GM12878 (cell line): ENCODE data around the gene ACCS.

Source experiments
- ATF3 ChIP-seq: IDR thresholded peaks from 2 replicates; pipeline ENCODE4 v1.6.1; 2011; ENCODE audit warnings: low read depth, mild to moderate bottlenecking, low read length, moderate library complexity, borderline replicate concordance; ENCODE audit errors: extremely low read depth
- CTCF ChIP-seq, 3 experiments: IDR thresholded peaks in 2 of 3; conservative IDR thresholded peaks in 1 of 3; 2 replicates each; pipeline ENCODE4 v1.5.1; 2011; ENCODE audit warnings: low read depth in 3 of 3, low read length in 3 of 3, mild to moderate bottlenecking in 3 of 3, control low read depth in 2 of 3, moderate library complexity in 2 of 3, inconsistent platforms in 1 of 3, mixed read lengths in 1 of 3; ENCODE audit not compliant: control insufficient read depth in 2 of 3, insufficient read depth in 1 of 3; ENCODE audit errors: extremely low read depth in 1 of 3
- JUND ChIP-seq: IDR thresholded peaks from 2 replicates; pipeline ENCODE4 v1.6.1; 2012; ENCODE audit warnings: low read depth, mild to moderate bottlenecking, low read length, improper control_type of control experiment, moderate library complexity
- SIN3A ChIP-seq: IDR thresholded peaks from 2 replicates; pipeline ENCODE4 v1.6.1; 2012; ENCODE audit warnings: low read depth, low read length, improper control_type of control experiment
- SIX5 ChIP-seq: IDR thresholded peaks from 2 replicates; pipeline ENCODE4 v1.6.1; 2011; ENCODE audit warnings: mild to moderate bottlenecking, low read depth, low read length, moderate library complexity; ENCODE audit not compliant: severe bottlenecking
- YY1 ChIP-seq: IDR thresholded peaks from 2 replicates; pipeline ENCODE4 v1.6.1; 2011; ENCODE audit warnings: low read depth, mild to moderate bottlenecking, low read length
- ZNF274 ChIP-seq: IDR thresholded peaks from one replicate; pipeline ENCODE4 v1.8.0; 2011; ENCODE audit not compliant: insufficient read length, insufficient read depth

DNA sequence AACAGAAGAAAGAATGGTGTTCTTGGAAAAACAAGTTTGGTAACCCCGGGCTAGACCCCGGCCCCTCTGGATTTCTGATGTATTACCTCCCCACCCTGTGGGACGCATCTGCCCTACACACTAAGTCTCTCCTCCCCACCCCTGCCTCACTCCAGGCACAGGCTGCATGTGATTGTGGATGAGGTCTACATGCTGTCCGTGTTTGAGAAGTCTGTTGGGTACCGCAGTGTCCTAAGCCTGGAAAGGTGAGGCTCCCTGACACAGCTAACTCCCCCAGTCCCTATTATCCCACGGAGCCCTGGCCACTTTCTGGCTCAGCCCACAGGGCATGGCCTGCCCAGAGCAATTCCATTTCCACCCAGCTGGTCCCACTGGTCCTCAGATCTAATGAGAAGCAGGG, 13.3 kb downstream of the ACCS start:
- TF ChIP-seq SIN3A, result no peak
- no peak for TF ChIP-seq YY1
- TF ChIP-seq ZNF274, result no peak
- no peak for TF ChIP-seq JUND
- TF ChIP-seq CTCF (IDR thresholded peaks at IDR 0.05 in 2 of 3, conservative IDR thresholded peaks at IDR 0.05 in 1 of 3; ENCODE audit: control insufficient read depth in 2 of 3, extremely low read depth in 1 of 3, insufficient read depth in 1 of 3, low read depth in 3 of 3, low read length in 3 of 3), result no peak
- TF ChIP-seq SIX5, result no peak
- TF ChIP-seq ATF3, result no peak
